Breast epithelium (tissue), 3 donors: ENCODE measurements around the gene XYLT1.

Experiments
- CTCF ChIP-seq, 3 donors: fragments of 450-650 bp; IDR thresholded peaks; one replicate each; pipeline ENCODE4 v1.5.1; 2016 to 2017; ENCODE audit warnings: antibody characterized with exemption in 3 of 3, mild to moderate bottlenecking in 3 of 3, moderate library complexity in 3 of 3
- POLR2AphosphoS5 ChIP-seq, 3 donors: sonication (generic); formaldehyde crosslinking; IDR thresholded peaks; one replicate each; pipeline ENCODE4 v1.6.1; 2017; ENCODE audit warnings: antibody characterized with exemption in 3 of 3

- no peak for TF ChIP-seq POLR2AphosphoS5 (IDR thresholded peaks at IDR 0.05)
- TF ChIP-seq CTCF (IDR thresholded peaks at IDR 0.05) = no peak
Observed at GRCh38 chr16:17512636-17513220, 42.0 kb upstream of the XYLT1 start.
